HepG2 (cell line): ENCODE measurements around the gene ACVR1B. TPM values are rescaled to one million over a fixed set of nuclear protein-coding genes. Genes with fewer than 3 reads are reported as not detected.

Experiments
- AHR ChIP-seq: IDR thresholded peaks from 2 replicates; pipeline ENCODE4 v1.6.1; 2018; ENCODE audit warnings: missing genetic modification reagents, missing compliant biosample characterization
- ATF5 ChIP-seq: sonication (generic); formaldehyde crosslinking; IDR thresholded peaks from 2 replicates; pipeline ENCODE4 v1.4.0; 2020; ENCODE audit warnings: mild to moderate bottlenecking, low read depth, missing genetic modification reagents
- BCLAF1 ChIP-seq: fragments of 450-650 bp; IDR thresholded peaks from 2 replicates; pipeline ENCODE4 v1.6.1; 2017; ENCODE audit warnings: mild to moderate bottlenecking
- CHD4 ChIP-seq: fragments of 200-600 bp; sonication (generic); IDR thresholded peaks from 2 replicates; pipeline ENCODE4 v1.7.0; 2017; ENCODE audit warnings: mild to moderate bottlenecking, low read length, borderline replicate concordance
- MNT ChIP-seq: fragments of 450-650 bp; IDR thresholded peaks from 2 replicates; pipeline ENCODE4 v1.6.1; 2016
- NFKB2 ChIP-seq: sonication (generic); formaldehyde crosslinking; IDR thresholded peaks from 2 replicates; pipeline ENCODE4 v1.4.0; 2020; ENCODE audit warnings: missing genetic modification reagents, borderline replicate concordance
- POLR2A ChIP-seq, 2 experiments: IDR thresholded peaks; 2 replicates each; pipeline ENCODE4 v1.6.1; 2011; ENCODE audit warnings: low read depth in 2 of 2, low read length in 2 of 2, mild to moderate bottlenecking in 1 of 2, moderate library complexity in 1 of 2; ENCODE audit not compliant: insufficient read depth in 1 of 2
- POLR2G ChIP-seq: fragments of 200-400 bp; formaldehyde crosslinking; IDR thresholded peaks from 2 replicates; pipeline ENCODE4 v1.6.1; 2018; ENCODE audit warnings: mild to moderate bottlenecking, low read depth, low read length, moderate library complexity
- SSRP1 ChIP-seq: IDR thresholded peaks from 2 replicates; pipeline ENCODE4 v1.6.1; 2016; ENCODE audit warnings: control low read depth
- TEAD3 ChIP-seq: optimal IDR thresholded peaks from 2 replicates; pipeline ENCODE3; 2016; ENCODE audit warnings: borderline replicate concordance
- TSC22D2 ChIP-seq: sonication (generic); formaldehyde crosslinking; IDR thresholded peaks from 2 replicates; pipeline ENCODE4 v1.5.1; 2020; ENCODE audit warnings: missing genetic modification reagents, mild to moderate bottlenecking, borderline replicate concordance
- YEATS2 ChIP-seq: sonication (generic); formaldehyde crosslinking; IDR thresholded peaks from 2 replicates; pipeline ENCODE4 v1.4.0; 2020; ENCODE audit warnings: missing genetic modification reagents, borderline replicate concordance
- ZMAT3 ChIP-seq: sonication (generic); formaldehyde crosslinking; conservative IDR thresholded peaks from 2 replicates; pipeline ENCODE4 v1.7.0; 2021; ENCODE audit warnings: missing genetic modification reagents
- ZMAT5 ChIP-seq: sonication (generic); formaldehyde crosslinking; IDR thresholded peaks from 2 replicates; pipeline ENCODE4 v1.5.0; 2020; ENCODE audit warnings: mild to moderate bottlenecking, low read depth, missing genetic modification reagents, borderline replicate concordance
- ZNF354B ChIP-seq: sonication (generic); formaldehyde crosslinking; IDR thresholded peaks from 2 replicates; pipeline ENCODE4 v1.8.0; 2022; ENCODE audit warnings: mild to moderate bottlenecking, missing genetic modification reagents
- ZNF362 ChIP-seq: sonication (generic); formaldehyde crosslinking; IDR thresholded peaks from 2 replicates; pipeline ENCODE4 v1.4.0; 2020; ENCODE audit warnings: missing genetic modification reagents, mild to moderate bottlenecking, borderline replicate concordance
- ZNF580 ChIP-seq: IDR thresholded peaks from 2 replicates; pipeline ENCODE4 v1.6.1; 2016; ENCODE audit warnings: low read depth, borderline replicate concordance
- ZNF614 ChIP-seq: IDR thresholded peaks from 2 replicates; pipeline ENCODE4 v1.6.1; 2018; ENCODE audit warnings: missing biosample characterization, missing genetic modification reagents, inconsistent platforms, borderline replicate concordance
- ZNF687 ChIP-seq: sonication (generic); formaldehyde crosslinking; IDR thresholded peaks from 2 replicates; pipeline ENCODE4 v1.5.1; 2020; ENCODE audit warnings: mild to moderate bottlenecking, missing genetic modification reagents, moderate library complexity
- polyA plus RNA-seq, 8 experiments: library from polyadenylated mRNA; depleted of rRNA in 3 of 8; stranded (reverse) in 7 of 8; unstranded in 1 of 8; fragments of >200 nt; fragmentation: Illumina TruSeq in 4 of 8; extraction: Trizol in 4 of 8; gene quantifications; 2 replicates each; pipeline versions ENCODE4 v1.2.1 to v1.2.3, GENCODE V29; 2011 to 2016; ENCODE audit warnings: low read depth in 4 of 8, missing spikeins in 1 of 8, mixed read lengths in 1 of 8; ENCODE audit not compliant: insufficient read depth in 1 of 8
- total RNA-seq, 5 experiments: library from RNA; depleted of rRNA; stranded (reverse); fragments of >200 nt; fragmentation: Illumina TruSeq; extraction: Trizol; gene quantifications; 2 replicates each; pipeline ENCODE4 v1.2.3, GENCODE V29; 2016; ENCODE audit warnings: low read depth in 1 of 5

The ACVR1B gene
- total and polyA plus RNA-seq, 2 of the 13 experiments (the other 11 are each of a cell fraction or from before 2014, with no cell fraction given) = 8.9 to 12.1 TPM

GRCh38 chr12:52024845-52025230 is 73.3 kb downstream of the ACVR1B start (continued):
- TF ChIP-seq ZNF687 (CRISPR knock-in tag) (peak; percentile 81; the same call in 1 of the 2 replicates), YEATS2 (CRISPR knock-in tag) (no peak), ZNF362 (CRISPR knock-in tag) (peak; percentile 86), NFKB2 (no peak), AHR (CRISPR knock-in tag) (no peak), ATF5 (CRISPR knock-in tag) (0 out of 2 replicates have a peak, but pooled peaks have one; percentile 27), BCLAF1 (no peak), ZNF354B (CRISPR knock-in tag) (no peak), POLR2A (IDR thresholded peaks at IDR 0.05; ENCODE audit: insufficient read depth in 1 of 2, low read depth in 2 of 2, low read length in 2 of 2) (peak in 1 of 2 experiments; percentile 52; a peak in 2 of 4 replicates), TEAD3 (peak; percentile 15), ZMAT3 (CRISPR knock-in tag) (peak; percentile 68; the same call in 1 of the 2 replicates), SSRP1 (CRISPR knock-in tag) (no peak), TSC22D2 (CRISPR knock-in tag) (0 out of 2 replicates have a peak, but pooled peaks have one; percentile 21), MNT (peak; percentile 57; the same call in 1 of the 2 replicates), ZMAT5 (CRISPR knock-in tag) (no peak), POLR2G (peak; percentile 47; the same call in 1 of the 2 replicates), CHD4 (0 out of 2 replicates have a peak, but pooled peaks have one; percentile 25), ZNF580 (CRISPR knock-in tag) (0 out of 2 replicates have a peak, but pooled peaks have one; percentile 12), ZNF614 (CRISPR knock-in tag) (no peak)
